PFSK-1 (cell line): ENCODE measurements around the gene GALNTL6.

Experiments
- FOXP2 ChIP-seq: optimal IDR thresholded peaks from 2 replicates; pipeline ENCODE3; 2011; ENCODE audit warnings: borderline replicate concordance, control low read depth, inconsistent platforms; ENCODE audit not compliant: insufficient read depth; ENCODE audit errors: extremely low read length, extremely low read depth
- POLR2AphosphoS5 ChIP-seq: IDR thresholded peaks from 2 replicates; pipeline ENCODE4 v1.6.1; 2012; ENCODE audit warnings: low read depth, mild to moderate bottlenecking, control low read depth, low read length, moderate library complexity
- REST ChIP-seq, 2 experiments: IDR thresholded peaks; 2 replicates each; pipeline versions ENCODE4 v1.6.1 to v1.8.0; 2011 to 2012; ENCODE audit warnings: low read depth in 2 of 2, low read length in 2 of 2, control low read depth in 1 of 2, inconsistent platforms in 1 of 2, mild to moderate bottlenecking in 1 of 2, moderate library complexity in 1 of 2; ENCODE audit not compliant: insufficient read depth in 1 of 2
- SIN3A ChIP-seq: IDR thresholded peaks from 2 replicates; pipeline ENCODE4 v1.6.1; 2012; ENCODE audit warnings: mild to moderate bottlenecking, low read length, moderate library complexity, borderline replicate concordance; ENCODE audit not compliant: insufficient read depth
- TAF1 ChIP-seq: IDR thresholded peaks from 2 replicates; pipeline ENCODE4 v1.6.1; 2012; ENCODE audit warnings: low read length, control low read depth, borderline replicate concordance; ENCODE audit not compliant: insufficient read depth

GALNTL6 gene

GRCh38 chr4:171846893-171847292 is 33.7 kb downstream of the GALNTL6 start:
- TF ChIP-seq FOXP2 (no peak), TAF1 (no peak), SIN3A (no peak)

GRCh38 chr4:171847751-171848150 is 34.5 kb downstream of the GALNTL6 start:
- TF ChIP-seq REST (IDR thresholded peaks at IDR 0.05; ENCODE audit: insufficient read depth in 1 of 2, low read depth in 2 of 2, low read length in 2 of 2) (no peak), FOXP2 (no peak), SIN3A (no peak), POLR2AphosphoS5 (no peak)

GRCh38 chr4:171849686-171850222 is 36.5 kb downstream of the GALNTL6 start:
- TF ChIP-seq TAF1 (no peak), POLR2AphosphoS5 (no peak)

GRCh38 chr4:171851295-171851694 is 38.1 kb downstream of the GALNTL6 start:
- TF ChIP-seq FOXP2 (no peak), TAF1 (no peak), SIN3A (no peak), REST (IDR thresholded peaks at IDR 0.05; ENCODE audit: insufficient read depth in 1 of 2, low read depth in 2 of 2, low read length in 2 of 2) (no peak), POLR2AphosphoS5 (no peak)

GRCh38 chr4:171857302-171858012 is 44.3 kb downstream of the GALNTL6 start:
- TF ChIP-seq SIN3A (no peak), TAF1 (no peak), POLR2AphosphoS5 (no peak), REST (IDR thresholded peaks at IDR 0.05; ENCODE audit: insufficient read depth in 1 of 2, low read depth in 2 of 2, low read length in 2 of 2) (no peak), FOXP2 (no peak)

GRCh38 chr4:171875291-171875690 is 62.1 kb downstream of the GALNTL6 start:
- TF ChIP-seq REST (IDR thresholded peaks at IDR 0.05; ENCODE audit: insufficient read depth in 1 of 2, low read depth in 2 of 2, low read length in 2 of 2) (no peak), SIN3A (no peak), FOXP2 (no peak), POLR2AphosphoS5 (no peak), TAF1 (no peak)
